Nephron progenitor cell (in vitro differentiated cells): ENCODE data around the gene NEUROG1.

Experiments used
- DNase-seq: peaks from one replicate; pipeline ENCODE4 v3.0.0; 2021
- H3K27ac Mint-ChIP-seq: 2 replicates; pipeline ENCODE4 v1.8.0; 2021; ENCODE audit warnings: mild to moderate bottlenecking, moderate library complexity, mixed read lengths
- H3K27me3 Mint-ChIP-seq: 2 replicates; pipeline ENCODE4 v1.8.0; 2021; ENCODE audit warnings: mild to moderate bottlenecking, low read depth, mixed read lengths; ENCODE audit not compliant: poor library complexity
- H3K36me3 Mint-ChIP-seq: 2 replicates; pipeline ENCODE4 v1.8.0; 2021; ENCODE audit warnings: low read depth, mixed read lengths
- H3K4me1 Mint-ChIP-seq: 2 replicates; pipeline ENCODE4 v1.8.0; 2021; ENCODE audit warnings: mixed read lengths
- H3K4me3 Mint-ChIP-seq: 2 replicates; pipeline ENCODE4 v1.8.0; 2021; ENCODE audit warnings: mild to moderate bottlenecking, moderate library complexity, mixed read lengths
- H3K9me3 Mint-ChIP-seq: 2 replicates; pipeline ENCODE4 v1.8.0; 2021; ENCODE audit warnings: mild to moderate bottlenecking, moderate library complexity, mixed read lengths
- CTCF ChIP-seq: fragments of 200-600 bp; sonication (generic); IDR thresholded peaks from 2 replicates; pipeline ENCODE4 v1.5.0; 2021; ENCODE audit warnings: antibody characterized with exemption

NEUROG1 gene

GRCh38 chr5:135486131-135487036, 49.4 kb downstream of the NEUROG1 start:
- Mint-ChIP-seq H3K27ac (no peak overlapping the region), H3K36me3 (no peaks in the 10 kb centered on the region), H3K27me3 (peaks cover 68% of the 10 kb centered on the region), H3K4me3 (no peak overlapping the region), H3K9me3 (no peaks in the 10 kb centered on the region), H3K4me1 (peaks cover 45% of the 10 kb centered on the region)
- no peak for DNase-seq
- TF ChIP-seq CTCF: no peak

DNA sequence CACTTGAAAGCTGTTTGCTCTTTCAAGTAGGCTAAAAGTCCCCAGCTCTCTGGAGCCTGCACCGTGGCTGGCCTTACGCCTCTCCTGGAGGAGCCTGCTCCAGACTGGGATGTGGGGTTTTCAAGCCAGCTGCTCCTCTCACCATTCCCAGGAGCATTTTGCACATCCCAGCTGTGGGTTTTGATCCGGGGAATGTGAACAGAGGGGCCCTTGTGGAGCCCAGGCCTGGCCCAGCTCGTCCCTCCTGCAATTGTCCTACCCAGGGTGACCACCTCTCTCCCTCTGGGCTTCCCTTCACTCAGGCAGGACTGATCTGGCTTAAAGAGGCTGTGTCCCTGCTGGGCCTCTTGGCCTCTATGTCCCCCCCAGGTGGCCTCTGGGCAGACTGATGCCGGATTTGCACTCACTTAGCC, 51.1 kb downstream of the NEUROG1 start:
- no peak for DNase-seq
- no peak overlapping the region for H3K27ac Mint-ChIP-seq
- H3K27me3 Mint-ChIP-seq: peaks cover 61% of the 10 kb centered on the region
- H3K4me1 Mint-ChIP-seq: peaks cover 29% of the 10 kb centered on the region
- H3K36me3 Mint-ChIP-seq: no peaks in the 10 kb centered on the region
- H3K9me3 Mint-ChIP-seq: no peaks in the 10 kb centered on the region
- H3K4me3 Mint-ChIP-seq: no peak overlapping the region
- TF ChIP-seq CTCF: no peak
